PC-3 (cell line): ENCODE results near the gene SLC25A18. TPM values are rescaled to one million over a fixed set of nuclear protein-coding genes. Genes with fewer than 3 reads are reported as not detected.
A peak's percentile ranks its signal among the peaks of the same experiment; 100 is the strongest.

Source experiments
- ATAC-seq: fragments of 200-7000 bp; cut with Tn5 transposase; 2 replicates; pipeline ENCODE4 v1.9.1; 2020; ENCODE audit warnings: mild to moderate bottlenecking, moderate library complexity
- BruUV-seq: library from RNA; stranded (reverse); fragments of 400-500 nt; replicated peaks from 2 replicates; lab custom pipeline; 2021; lab: Mats Ljungman, UMichigan
- CTCF ChIA-PET: fragments of 300-600 bp; sonication (Branson Sonifier 250); formaldehyde crosslinking; loops from one replicate; lab custom pipeline; 2022; ENCODE audit warnings: antibody characterized with exemption; lab: Charles Lee
- POLR2A ChIA-PET: fragments of 300-600 bp; sonication (Branson Sonifier 250); formaldehyde crosslinking; loops from one replicate; lab custom pipeline; 2022; ENCODE audit warnings: antibody characterized with exemption; ENCODE audit not compliant: unreplicated experiment; lab: Charles Lee
- DNase-seq: peaks from one replicate; pipeline ENCODE4 v3.0.0-alpha.2; 2015
- H2AFZ ChIP-seq: fragments of 300-600 bp; sonication (generic); 2 replicates; pipeline ENCODE4 v1.6.0; 2016; ENCODE audit warnings: antibody characterized with exemption, low read length
- H3F3A ChIP-seq: fragments of 300-600 bp; sonication (generic); one replicate; pipeline ENCODE4 v1.6.0; 2017; ENCODE audit warnings: antibody characterized with exemption, low read length, control low read depth, mild to moderate bottlenecking; ENCODE audit not compliant: unreplicated experiment
- H3K27ac ChIP-seq: fragments of 300-600 bp; sonication (generic); 2 replicates; pipeline ENCODE4 v1.5.1; 2016; ENCODE audit warnings: mild to moderate bottlenecking, low read length
- H3K27me3 ChIP-seq: fragments of 300-600 bp; sonication (generic); 2 replicates; pipeline ENCODE4 v1.6.1; 2016; ENCODE audit warnings: low read length, mixed read lengths
- H3K36me3 ChIP-seq: fragments of 300-600 bp; sonication (generic); 2 replicates; pipeline ENCODE4 v1.6.1; 2016; ENCODE audit warnings: low read depth, mixed run types, low read length, mixed read lengths
- H3K4me1 ChIP-seq: fragments of 300-600 bp; sonication (generic); 2 replicates; pipeline ENCODE4 v1.5.1; 2016; ENCODE audit warnings: low read length; ENCODE audit not compliant: insufficient read depth
- H3K4me2 ChIP-seq: fragments of 300-600 bp; sonication (generic); 2 replicates; pipeline ENCODE4 v1.6.0; 2016; ENCODE audit warnings: low read length
- H3K4me3 ChIP-seq: fragments of 300-600 bp; sonication (generic); 2 replicates; pipeline ENCODE4 v1.5.1; 2016; ENCODE audit warnings: mild to moderate bottlenecking, low read length, mixed read lengths
- H3K79me2 ChIP-seq: fragments of 300-600 bp; sonication (generic); 2 replicates; pipeline ENCODE4 v1.6.1; 2017; ENCODE audit warnings: low read length, mixed read lengths
- H3K9ac ChIP-seq: fragments of 300-600 bp; sonication (generic); 2 replicates; pipeline ENCODE4 v1.6.0; 2016; ENCODE audit warnings: mild to moderate bottlenecking, low read length
- H3K9me2 ChIP-seq: fragments of 300-600 bp; sonication (generic); replicated peaks from 2 replicates; pipeline ENCODE4 v1.6.1; 2016; ENCODE audit warnings: mixed run types, low read length, mixed read lengths
- H3K9me3 ChIP-seq: fragments of 300-600 bp; sonication (generic); 2 replicates; pipeline ENCODE4 v1.6.1; 2016; ENCODE audit warnings: low read length, mixed read lengths
- H4K20me1 ChIP-seq: fragments of 300-600 bp; sonication (generic); 2 replicates; pipeline ENCODE4 v1.6.1; 2016; ENCODE audit warnings: low read length, mixed read lengths
- CTCF ChIP-seq: fragments of 300-600 bp; sonication (generic); conservative IDR thresholded peaks from 2 replicates; pipeline ENCODE4 v1.5.1; 2017; ENCODE audit warnings: antibody characterized with exemption, low read depth, mild to moderate bottlenecking, low read length
- EZH2 ChIP-seq: fragments of 300-600 bp; sonication (generic); IDR thresholded peaks from one replicate; pipeline ENCODE4 v1.6.1; 2017; ENCODE audit warnings: antibody characterized with exemption, mild to moderate bottlenecking, low read length; ENCODE audit not compliant: unreplicated experiment
- EZH2phosphoT487 ChIP-seq: fragments of 300-600 bp; sonication (generic); IDR thresholded peaks from 2 replicates; pipeline ENCODE4 v1.6.1; 2018; ENCODE audit warnings: mild to moderate bottlenecking, antibody characterized with exemption, low read length, borderline replicate concordance
- intact Hi-C: fragments of 100-400 bp; cut with micrococcal nuclease; formaldehyde crosslinking; loops from 2 replicates; pipeline ENCODE4 v1.9.0; 2023
- total RNA-seq: library from RNA; depleted of rRNA; stranded (reverse); fragments of >200 nt; gene quantifications from 2 replicates; pipeline ENCODE4 v1.2.3, GENCODE V29; 2014

The SLC25A18 gene
- total RNA-seq, 1 experiment from 2014 or later = 0.22 TPM

DNA sequence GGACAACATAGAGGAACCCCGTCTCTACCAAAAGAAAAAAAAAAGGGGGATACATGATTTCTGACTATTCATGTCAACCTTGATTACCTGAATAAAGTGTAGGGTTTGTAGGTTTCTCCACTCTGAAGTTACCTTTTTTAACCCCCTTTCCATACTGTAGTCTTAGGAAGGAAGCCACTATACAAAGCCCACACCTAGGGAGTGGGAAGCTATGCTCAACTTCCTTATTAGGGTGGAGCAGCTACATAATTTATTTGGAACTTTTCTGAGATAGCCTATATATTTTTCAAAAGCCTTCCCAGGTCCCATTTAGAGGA, 65.8 kb downstream of the SLC25A18 start:
- intact Hi-C loops = no loop called here
- no peak for ATAC-seq
- TF ChIP-seq CTCF (no peak), EZH2 (no peak), EZH2phosphoT487 (no peak)
- Histone ChIP-seq H2AFZ (peak overlapping the region; percentile 86), H3K4me1 (peaks cover 28% of the 10 kb centered on the region), H3K9me2 (no peaks in the 10 kb centered on the region), H3K9me3 (no peaks in the 10 kb centered on the region), H3K4me3 (peak overlapping the region; percentile 100), H3K36me3 (no peaks in the 10 kb centered on the region), H3K27me3 (no peaks in the 10 kb centered on the region), H3K9ac (peak overlapping the region; percentile 99), H3K27ac (peak overlapping the region; percentile 68), H3F3A (peaks cover 4% of the 10 kb centered on the region), H3K4me2 (peak overlapping the region; percentile 80), H3K79me2 (peaks cover 48% of the 10 kb centered on the region), H4K20me1 (no peaks in the 10 kb centered on the region)
- ChIA-PET POLR2A (no interaction called here), CTCF (no interaction called here)
- BruUV-seq = TSS peak; percentile 89
- DNase-seq = no peak

GRCh38 chr22:17629641-17630040, 66.3 kb downstream of the SLC25A18 start:
- no peak overlapping the region for H2AFZ ChIP-seq
- POLR2A ChIA-PET = no interaction called here
- ATAC-seq = no peak

More at GRCh38 chr22:17629641-17630040, 66.3 kb downstream of the SLC25A18 start:
- H3K9ac ChIP-seq = peak overlapping the region; percentile 99
- H3F3A ChIP-seq = peaks cover 4% of the 10 kb centered on the region
- H3K79me2 ChIP-seq = peaks cover 43% of the 10 kb centered on the region
- H3K4me1 ChIP-seq = peaks cover 33% of the 10 kb centered on the region
- peak overlapping the region; percentile 100; the same call in 1 of the 2 replicates for H3K4me3 ChIP-seq
- H4K20me1 ChIP-seq = no peaks in the 10 kb centered on the region
- TF ChIP-seq CTCF = no peak
- TF ChIP-seq EZH2 = no peak
- TF ChIP-seq EZH2phosphoT487 = no peak
- DNase-seq = no peak
- H3K9me2 ChIP-seq = no peaks in the 10 kb centered on the region
- H3K9me3 ChIP-seq = no peaks in the 10 kb centered on the region
- CTCF ChIA-PET = no interaction called here
- H3K27me3 ChIP-seq = no peaks in the 10 kb centered on the region
- peak overlapping the region; percentile 80 for H3K4me2 ChIP-seq
- intact Hi-C loops = no loop called here
- no peaks in the 10 kb centered on the region for H3K36me3 ChIP-seq
- H3K27ac ChIP-seq = no peak overlapping the region
- no TSS peak for BruUV-seq
